Spinal cord (tissue), 10 donors: Measurements from ENCODE around the gene ARMC3. TPM values are rescaled to one million over a fixed set of nuclear protein-coding genes. Genes with fewer than 3 reads are reported as not detected.
"Not testable (repeated sequence)": the region's sequence is repeated elsewhere in the genome, so short reads cannot be mapped to it uniquely, and the experiment has no call there.

Experiments
- DNase-seq, 6 donors: peaks; one replicate each; pipeline versions ENCODE4 v3.0.0 to v3.0.0-alpha.2; 2013 to 2015; ENCODE audit warnings: low spot score in 6 of 6, low read depth in 4 of 6
- H3K27ac ChIP-seq: one replicate; pipeline ENCODE4 v1.5.1; 2013; ENCODE audit warnings: low read depth, low read length, control low read depth
- H3K27me3 ChIP-seq: one replicate; pipeline ENCODE4 v1.6.1; 2013; ENCODE audit warnings: low read length; ENCODE audit not compliant: control insufficient read depth, insufficient read depth
- H3K36me3 ChIP-seq: one replicate; pipeline ENCODE4 v1.6.1; 2013; ENCODE audit warnings: low read length; ENCODE audit not compliant: control insufficient read depth, insufficient read depth
- H3K4me1 ChIP-seq: one replicate; pipeline ENCODE4 v1.6.1; 2013; ENCODE audit warnings: low read length; ENCODE audit not compliant: control insufficient read depth, insufficient read depth
- H3K4me3 ChIP-seq: one replicate; pipeline ENCODE4 v1.5.1; 2013; ENCODE audit warnings: low read depth, low read length, control low read depth
- H3K9me3 ChIP-seq: one replicate; pipeline ENCODE4 v1.6.1; 2013; ENCODE audit warnings: low read length; ENCODE audit not compliant: control insufficient read depth, insufficient read depth
- WGBS: methylation state at CpG from one replicate; pipeline ENCODE4 v1.1.5; 2013; ENCODE audit warnings: missing lambda C conversion rate; ENCODE audit not compliant: insufficient coverage; 5-methylcytosine and 5-hydroxymethylcytosine counted together
- polyA plus RNA-seq, 2 donors: library from polyadenylated mRNA; unstranded; fragments of 120-200 nt; gene quantifications; one replicate each; pipeline ENCODE4 v1.2.1, GENCODE V29; 2013; ENCODE audit not compliant: insufficient read length in 2 of 2
- total RNA-seq, 2 donors: library from RNA; depleted of rRNA in 1 of 2; stranded (reverse); fragments of 120-200 nt in 1 of 2; fragments of >200 nt in 1 of 2; gene quantifications; one replicate each; pipeline versions ENCODE4 v1.2.3 to v1.2.4, GENCODE V29; 2013 to 2014
- donor health status: healthy.

The ARMC3 gene
- total and polyA plus RNA-seq, 4 donors: 7.0 to 29.3 (median 10.8) TPM

DNA sequence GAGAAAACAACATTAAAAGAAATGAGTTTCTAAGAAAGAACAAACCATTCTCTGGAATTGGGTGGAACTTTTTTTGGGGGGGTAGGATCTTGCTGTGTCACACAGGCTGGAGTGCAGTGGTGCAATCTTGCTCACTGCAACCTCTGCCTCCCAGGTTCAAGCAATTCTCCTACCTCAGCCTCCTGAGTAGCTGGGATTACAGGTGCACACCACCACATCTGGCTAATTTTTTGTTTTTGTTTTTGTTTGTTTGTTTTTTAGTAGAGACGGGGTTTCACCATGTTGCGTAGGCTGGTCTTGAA is 136.9 kb downstream of the ARMC3 start:
- H3K27me3 ChIP-seq, H3K36me3 ChIP-seq, H3K4me3 ChIP-seq, H3K27ac ChIP-seq, H3K9me3 ChIP-seq, DNase-seq, H3K4me1 ChIP-seq: not testable (repeated sequence)
- no CpG with 5 or more reads among the region's 2 CpGs for WGBS

DNA sequence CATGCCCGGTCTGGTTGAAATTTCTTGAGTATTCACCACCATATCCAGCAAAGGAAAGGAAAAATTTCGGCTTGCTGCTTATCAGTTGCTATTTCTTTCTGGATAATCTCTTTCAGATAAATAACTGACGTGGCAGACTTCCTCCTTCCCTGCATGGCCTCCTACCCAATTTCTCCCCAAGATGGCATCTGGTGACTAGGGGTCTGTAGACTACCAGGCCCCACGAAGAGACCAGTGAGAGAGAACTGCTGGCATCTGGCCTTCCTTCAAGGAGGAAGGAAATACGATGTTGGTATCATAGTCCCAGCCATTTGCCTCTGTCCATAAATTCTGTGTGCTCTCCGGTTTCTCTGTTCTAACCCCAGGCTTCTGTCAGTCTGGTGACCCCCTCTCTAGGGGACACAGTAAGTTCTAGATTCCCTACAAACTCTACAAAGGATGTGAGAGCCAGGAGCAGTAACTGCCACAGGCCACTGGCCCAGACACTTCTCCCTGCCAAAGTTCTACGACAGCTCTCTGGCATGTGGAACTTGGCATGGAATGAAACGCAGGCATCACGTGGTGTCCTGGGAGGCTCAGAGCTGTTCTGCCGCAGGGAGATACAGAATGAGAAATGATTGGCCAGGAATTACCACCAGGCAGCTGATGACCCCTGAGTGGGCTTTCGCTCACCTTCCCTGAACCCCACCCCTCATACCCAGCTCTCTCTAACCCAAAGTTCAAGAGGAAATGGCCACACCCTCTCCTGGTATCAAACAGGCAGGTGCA is 137.5 kb downstream of the ARMC3 start:
- H3K27ac ChIP-seq: no peak overlapping the region
- DNase-seq: peak in 2 of 6 donors; percentile 49 to 84
- 55% methylated on average over 8 of the region's 11 CpGs for WGBS

DNA sequence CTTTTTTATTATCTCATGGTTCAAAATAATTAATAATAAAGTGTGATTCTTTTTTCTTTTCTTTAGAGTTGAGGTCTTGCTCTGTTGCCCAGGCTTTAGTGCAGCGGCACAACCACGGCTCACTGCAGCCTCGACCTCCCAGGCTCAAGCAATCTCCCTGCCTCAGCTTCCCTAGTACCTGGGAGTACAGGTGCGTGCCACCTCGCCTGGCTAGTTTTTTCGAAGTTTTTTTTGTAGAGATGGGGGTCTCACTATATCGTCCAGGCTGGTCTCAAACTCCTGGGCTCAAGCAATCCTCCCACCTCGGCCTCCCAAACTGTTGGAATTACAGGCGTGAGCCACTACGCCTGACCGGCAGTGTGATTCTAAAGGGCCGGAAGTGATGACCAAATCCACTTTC is 139.5 kb downstream of the ARMC3 start:
- H3K9me3 ChIP-seq: no peaks in the 10 kb centered on the region
- H3K27ac ChIP-seq: no peak overlapping the region
- no peak overlapping the region for H3K4me3 ChIP-seq
- peaks cover 8% of the 10 kb centered on the region for H3K4me1 ChIP-seq
- no peaks in the 10 kb centered on the region for H3K27me3 ChIP-seq
- no peaks in the 10 kb centered on the region for H3K36me3 ChIP-seq
- WGBS: 97% methylated on average over 6 of the region's 12 CpGs
- DNase-seq: no peak

More for the DNA sequence above, 137.5 kb downstream of the ARMC3 start:
- Histone ChIP-seq H3K4me1 (peaks cover 8% of the 10 kb centered on the region), H3K9me3 (no peaks in the 10 kb centered on the region), H3K27me3 (no peaks in the 10 kb centered on the region), H3K36me3 (no peaks in the 10 kb centered on the region), H3K4me3 (no peak overlapping the region)

DNA sequence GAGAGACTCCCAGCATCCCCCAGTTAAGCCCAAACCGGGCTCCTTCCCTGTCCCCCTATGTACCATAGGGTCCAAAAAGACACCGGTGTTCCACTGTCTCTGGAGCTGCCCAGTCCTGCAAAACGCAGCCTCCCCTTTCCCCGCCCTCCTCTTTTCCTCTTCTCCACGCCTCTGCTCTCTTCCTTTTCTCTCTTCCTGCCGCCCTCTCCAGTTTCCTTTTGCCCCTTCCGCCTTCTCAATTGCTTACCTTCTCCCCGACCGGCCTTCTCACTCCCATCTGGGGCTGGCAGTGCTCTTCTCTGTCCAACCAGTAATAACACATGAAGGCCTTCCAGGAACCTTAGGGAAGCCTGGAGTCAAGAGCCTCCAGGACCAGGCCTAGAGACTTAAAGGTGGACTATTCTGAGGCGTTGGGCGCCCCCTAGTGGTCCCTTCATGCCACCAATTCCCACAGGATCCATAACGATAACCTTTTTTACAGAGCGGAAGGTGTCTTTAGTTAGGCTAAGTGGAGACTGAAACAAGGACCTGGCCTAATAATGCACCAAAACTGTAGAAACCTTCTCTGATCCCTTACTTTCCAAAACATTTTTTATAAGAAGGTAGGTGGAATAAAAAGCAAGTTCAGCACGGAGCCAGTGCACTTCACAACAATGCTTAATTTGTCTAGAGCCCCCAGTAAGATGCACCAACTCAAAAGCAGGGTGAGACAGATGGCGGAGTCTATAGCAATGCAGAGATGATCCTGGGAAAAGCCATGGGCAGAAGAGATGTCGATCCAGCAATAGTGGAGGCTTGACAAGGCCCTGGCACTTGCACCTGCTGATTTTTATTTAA is 140.3 kb downstream of the ARMC3 start:
- Histone ChIP-seq H3K4me3 (no peak overlapping the region), H3K27me3 (no peaks in the 10 kb centered on the region), H3K36me3 (no peaks in the 10 kb centered on the region), H3K27ac (no peak overlapping the region), H3K9me3 (no peaks in the 10 kb centered on the region), H3K4me1 (peaks cover 4% of the 10 kb centered on the region)
- 66% methylated on average over 12 of the region's 16 CpGs for WGBS
- peak in 5 of 6 donors; percentile 28 to 88 (median 44) for DNase-seq

DNA sequence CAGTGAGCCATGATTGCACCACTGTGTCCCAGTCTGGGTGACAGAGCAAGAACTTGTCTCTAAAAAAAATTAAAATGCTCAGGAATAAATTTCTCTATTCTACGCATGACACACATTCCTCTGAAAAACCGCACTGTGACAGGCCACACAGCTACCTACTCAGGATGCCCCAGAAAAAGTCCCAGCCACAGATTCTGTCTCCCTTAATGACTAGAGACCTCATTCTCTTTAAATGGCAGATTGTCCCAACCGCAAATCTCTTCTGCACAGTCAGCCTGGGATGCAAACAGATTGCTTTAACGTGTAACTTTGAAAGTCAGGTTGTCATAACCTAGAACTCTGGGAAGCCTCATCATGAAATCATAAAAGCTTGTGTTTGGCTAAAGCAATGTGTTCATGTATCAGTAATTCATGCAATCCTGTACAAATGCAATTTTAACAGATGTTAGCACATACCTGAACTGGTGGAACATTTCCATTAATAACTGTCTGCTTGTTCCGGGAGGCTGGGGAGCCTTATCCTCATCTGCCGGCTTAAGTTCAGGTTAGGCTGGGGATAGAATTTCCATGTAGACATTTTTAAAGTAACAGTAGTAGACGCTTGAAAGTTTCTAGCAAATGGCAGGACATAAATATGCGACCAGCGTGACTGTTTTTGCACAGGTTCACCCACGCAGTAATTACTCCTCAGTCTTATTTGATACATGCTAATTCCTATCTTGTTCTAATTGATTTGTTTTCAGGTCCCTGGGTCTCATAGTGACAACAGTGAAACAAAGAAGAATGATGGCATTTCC is 141.4 kb downstream of the ARMC3 start:
- no peaks in the 10 kb centered on the region for H3K9me3 ChIP-seq
- no peaks in the 10 kb centered on the region for H3K36me3 ChIP-seq
- H3K4me1 ChIP-seq: peaks cover 4% of the 10 kb centered on the region
- no peak overlapping the region for H3K4me3 ChIP-seq
- no peaks in the 10 kb centered on the region for H3K27me3 ChIP-seq
- DNase-seq: no peak
- 75% methylated on average over 7 of the region's 10 CpGs for WGBS
- H3K27ac ChIP-seq: no peak overlapping the region

DNA sequence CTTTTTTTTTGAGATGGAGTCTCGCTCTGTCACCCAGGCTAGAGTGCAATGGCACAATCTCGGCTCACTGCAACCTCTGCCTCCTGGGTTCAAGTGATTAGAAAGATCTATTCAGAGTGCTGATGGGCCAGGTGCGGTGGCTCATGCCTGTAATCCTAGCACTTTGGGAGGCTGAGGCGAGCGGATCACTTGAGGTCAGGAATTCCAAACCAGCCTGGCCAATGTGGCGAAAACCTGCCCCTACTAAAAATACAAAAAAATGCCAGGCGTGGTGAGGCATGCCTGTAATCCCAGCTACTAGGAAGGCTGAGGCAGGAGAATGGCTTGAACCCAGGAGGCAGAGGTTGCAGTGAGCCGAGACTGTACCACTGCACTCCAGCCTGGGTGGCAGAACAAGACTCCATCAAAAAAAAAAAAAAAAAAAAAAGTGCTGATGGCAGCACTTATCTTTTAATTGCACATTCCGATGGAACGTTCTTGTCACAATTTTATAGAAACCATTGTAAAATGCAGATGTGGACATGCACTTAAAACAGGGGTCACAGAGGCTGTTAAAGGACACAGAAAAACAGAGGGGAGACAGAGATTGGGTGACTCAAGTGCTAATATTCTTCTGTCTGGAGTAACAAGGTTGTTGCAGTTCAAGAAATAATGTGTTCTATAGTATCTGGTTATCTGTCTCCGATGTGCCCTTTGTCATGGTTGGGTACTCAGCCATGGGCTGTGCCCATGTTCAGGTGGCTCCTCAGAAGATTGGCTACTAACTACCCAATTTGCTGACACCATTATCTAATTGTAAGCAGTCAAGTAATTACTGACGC is 142.4 kb downstream of the ARMC3 start:
- not testable (repeated sequence) for H3K27me3 ChIP-seq, H3K9me3 ChIP-seq, H3K27ac ChIP-seq, H3K36me3 ChIP-seq, H3K4me3 ChIP-seq, H3K4me1 ChIP-seq
- DNase-seq: peak in 1 of 6 donors; percentile 51
- WGBS: 88% methylated on average over 6 of the region's 12 CpGs

DNA sequence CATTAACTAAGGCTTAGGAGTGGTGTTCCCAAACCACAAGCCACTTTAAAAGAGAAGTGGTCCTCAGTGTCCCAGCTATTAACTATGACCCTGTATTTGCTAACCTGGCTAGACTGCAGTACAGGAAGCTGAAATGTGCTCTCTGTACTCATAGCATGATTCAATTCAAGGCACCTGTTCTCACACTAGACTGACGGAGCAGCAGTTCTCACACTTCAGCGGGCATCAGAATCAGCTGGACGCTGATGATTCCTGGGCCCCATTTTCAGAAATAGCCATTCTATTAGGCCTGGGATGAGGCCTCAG is 143.0 kb downstream of the ARMC3 start:
- Histone ChIP-seq H3K36me3 (no peaks in the 10 kb centered on the region), H3K9me3 (no peaks in the 10 kb centered on the region), H3K27ac (no peak overlapping the region), H3K4me3 (no peak overlapping the region), H3K4me1 (no peaks in the 10 kb centered on the region), H3K27me3 (no peaks in the 10 kb centered on the region)
- no peak for DNase-seq
- 93% methylated on average over 3 of the region's 3 CpGs for WGBS

DNA sequence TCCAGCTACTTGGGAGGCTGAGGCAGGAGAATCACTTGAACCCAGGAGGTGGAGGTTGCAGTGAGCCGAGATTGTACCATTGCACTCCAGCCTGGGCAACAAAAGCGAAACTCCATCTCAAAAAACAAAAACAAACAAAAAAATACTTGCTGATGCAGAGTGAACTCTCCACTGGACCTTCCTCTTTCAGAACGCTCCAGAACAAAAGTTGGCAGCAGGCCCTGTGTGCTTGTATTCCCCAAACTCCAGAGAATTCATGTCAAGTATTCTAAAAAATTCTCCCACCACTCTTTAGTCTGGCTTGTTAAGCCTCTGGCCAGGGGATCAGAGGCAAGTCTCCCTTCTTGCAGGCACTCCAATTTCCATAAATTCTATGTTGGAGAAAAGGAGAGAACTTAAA is 144.7 kb downstream of the ARMC3 start:
- not testable (repeated sequence) for H3K27ac ChIP-seq, DNase-seq, H3K9me3 ChIP-seq, H3K4me3 ChIP-seq, H3K4me1 ChIP-seq, H3K27me3 ChIP-seq, H3K36me3 ChIP-seq
- WGBS: 64% methylated on average over 2 of the region's 3 CpGs

DNA sequence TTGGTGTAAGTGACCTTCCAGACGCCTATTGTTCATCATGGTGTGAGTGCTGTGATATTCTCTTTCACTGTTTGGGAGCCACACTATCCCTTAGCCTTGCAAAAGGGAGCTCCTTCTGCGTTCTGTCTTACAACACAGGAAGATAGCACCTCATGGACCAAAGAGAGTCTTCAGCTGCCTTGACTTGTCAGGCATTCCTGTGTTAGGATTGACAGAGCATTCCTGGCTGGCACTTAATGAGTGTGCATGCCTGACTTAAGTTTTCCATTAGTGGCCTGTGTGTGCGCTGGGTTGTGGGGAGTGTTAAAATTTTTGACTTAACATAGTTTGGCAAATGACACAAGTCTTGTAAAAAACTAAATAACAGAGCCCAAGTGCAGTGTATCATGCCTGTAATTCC is 145.7 kb downstream of the ARMC3 start:
- WGBS: 82% methylated on average over 3 of the region's 3 CpGs
- Histone ChIP-seq H3K4me1 (no peaks in the 10 kb centered on the region), H3K27me3 (no peaks in the 10 kb centered on the region), H3K4me3 (no peak overlapping the region), H3K9me3 (no peaks in the 10 kb centered on the region), H3K36me3 (no peaks in the 10 kb centered on the region), H3K27ac (no peak overlapping the region)
- no peak for DNase-seq
